ENCODE results near the gene TMEM239.

- TF ChIP-seq, protein P1, sequence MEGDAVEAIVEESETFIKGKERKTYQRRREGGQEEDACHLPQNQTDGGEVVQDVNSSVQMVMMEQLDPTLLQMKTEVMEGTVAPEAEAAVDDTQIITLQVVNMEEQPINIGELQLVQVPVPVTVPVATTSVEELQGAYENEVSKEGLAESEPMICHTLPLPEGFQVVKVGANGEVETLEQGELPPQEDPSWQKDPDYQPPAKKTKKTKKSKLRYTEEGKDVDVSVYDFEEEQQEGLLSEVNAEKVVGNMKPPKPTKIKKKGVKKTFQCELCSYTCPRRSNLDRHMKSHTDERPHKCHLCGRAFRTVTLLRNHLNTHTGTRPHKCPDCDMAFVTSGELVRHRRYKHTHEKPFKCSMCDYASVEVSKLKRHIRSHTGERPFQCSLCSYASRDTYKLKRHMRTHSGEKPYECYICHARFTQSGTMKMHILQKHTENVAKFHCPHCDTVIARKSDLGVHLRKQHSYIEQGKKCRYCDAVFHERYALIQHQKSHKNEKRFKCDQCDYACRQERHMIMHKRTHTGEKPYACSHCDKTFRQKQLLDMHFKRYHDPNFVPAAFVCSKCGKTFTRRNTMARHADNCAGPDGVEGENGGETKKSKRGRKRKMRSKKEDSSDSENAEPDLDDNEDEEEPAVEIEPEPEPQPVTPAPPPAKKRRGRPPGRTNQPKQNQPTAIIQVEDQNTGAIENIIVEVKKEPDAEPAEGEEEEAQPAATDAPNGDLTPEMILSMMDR (IDR thresholded peaks at IDR 0.05) = no peak
- TF ChIP-seq EP300 (IDR thresholded peaks at IDR 0.05) (no peak), POLR2A (IDR thresholded peaks at IDR 0.05) (no peak)
Measured at GRCh38 chr20:2838847-2839671, 22.9 kb downstream of the TMEM239 start.
